ENCODE data around the gene DMXL2.

Gene DMXL2

GRCh38 chr15:51492528-51492927, 130.0 kb downstream of the DMXL2 start:
- TF ChIP-seq CTCF (IDR thresholded peaks at IDR 0.05; ENCODE audit: borderline replicate concordance, extremely low read depth, low read length, poor library complexity, severe bottlenecking) (no peak), EZH2 (IDR thresholded peaks at IDR 0.05; ENCODE audit: borderline replicate concordance, low read depth, low read length, severe bottlenecking) (no peak)
- peaks cover 11% of the 10 kb centered on the region; the same call in 1 of the 2 replicates for H3K36me3 ChIP-seq (ENCODE audit: insufficient read depth, low read length)

GRCh38 chr15:51491941-51492340, 130.6 kb downstream of the DMXL2 start:
- H4K20me1 ChIP-seq (ENCODE audit: insufficient read depth, low read length) = no peaks in the 10 kb centered on the region
- no peak overlapping the region for H2AFZ ChIP-seq (ENCODE audit: low read depth, low read length)
- ATAC-seq (ENCODE audit: insufficient read depth, low read depth) (no peak), DNase-seq (no peak)
- TF ChIP-seq CTCF (IDR thresholded peaks at IDR 0.05; ENCODE audit: borderline replicate concordance, extremely low read depth, low read length, poor library complexity, severe bottlenecking) (no peak), EZH2 (IDR thresholded peaks at IDR 0.05; ENCODE audit: borderline replicate concordance, low read depth, low read length, severe bottlenecking) (no peak)
- no peak overlapping the region for H3K27ac ChIP-seq (ENCODE audit: low read length)
- H3K4me2 ChIP-seq (ENCODE audit: insufficient read depth, low read length) = no peak overlapping the region
- H3K4me3 ChIP-seq (ENCODE audit: low read depth in 1 of 2, low read length in 2 of 2) = no peak overlapping the region
- H3K36me3 ChIP-seq (ENCODE audit: insufficient read depth, low read length) = peaks cover 11% of the 10 kb centered on the region; the same call in 1 of the 2 replicates
- H3K79me2 ChIP-seq (ENCODE audit: insufficient read depth, low read length) = no peaks in the 10 kb centered on the region
- no peak overlapping the region for H3K9ac ChIP-seq (ENCODE audit: low read depth, low read length)
- no peaks in the 10 kb centered on the region for H3K9me3 ChIP-seq (ENCODE audit: insufficient read depth, low read length, severe bottlenecking)
- H3K4me1 ChIP-seq (ENCODE audit: insufficient read depth, low read length) = no peaks in the 10 kb centered on the region
- no peaks in the 10 kb centered on the region for H3K27me3 ChIP-seq (ENCODE audit: insufficient read depth, low read length, poor library complexity)

More at GRCh38 chr15:51492528-51492927, 130.0 kb downstream of the DMXL2 start:
- H3K9ac ChIP-seq (ENCODE audit: low read depth, low read length) = no peak overlapping the region
- no peak overlapping the region for H3K4me2 ChIP-seq (ENCODE audit: insufficient read depth, low read length)
- DNase-seq (no peak), ATAC-seq (ENCODE audit: insufficient read depth, low read depth) (no peak)
- H3K27ac ChIP-seq (ENCODE audit: low read length) = no peak overlapping the region
- no peaks in the 10 kb centered on the region for H3K4me1 ChIP-seq (ENCODE audit: insufficient read depth, low read length)
- no peak overlapping the region for H3K4me3 ChIP-seq (ENCODE audit: low read depth in 1 of 2, low read length in 2 of 2)
- H4K20me1 ChIP-seq (ENCODE audit: insufficient read depth, low read length) = no peaks in the 10 kb centered on the region
- no peaks in the 10 kb centered on the region for H3K79me2 ChIP-seq (ENCODE audit: insufficient read depth, low read length)
- H3K9me3 ChIP-seq (ENCODE audit: insufficient read depth, low read length, severe bottlenecking) = no peaks in the 10 kb centered on the region
- H3K27me3 ChIP-seq (ENCODE audit: insufficient read depth, low read length, poor library complexity) = no peaks in the 10 kb centered on the region
- no peak overlapping the region for H2AFZ ChIP-seq (ENCODE audit: low read depth, low read length)

- H3K9ac ChIP-seq (ENCODE audit: low read depth, low read length) = no peak overlapping the region
- H3K4me3 ChIP-seq (ENCODE audit: low read depth in 1 of 2, low read length in 2 of 2) = no peak overlapping the region
- H3K27me3 ChIP-seq (ENCODE audit: insufficient read depth, low read length, poor library complexity) = no peaks in the 10 kb centered on the region
- no peak for ATAC-seq (ENCODE audit: insufficient read depth, low read depth)
- H2AFZ ChIP-seq (ENCODE audit: low read depth, low read length) = no peak overlapping the region
- H3K79me2 ChIP-seq (ENCODE audit: insufficient read depth, low read length) = no peaks in the 10 kb centered on the region
- no peak for DNase-seq
- peaks cover 26% of the 10 kb centered on the region for H3K9me3 ChIP-seq (ENCODE audit: insufficient read depth, low read length, severe bottlenecking)
- no peak overlapping the region for H3K4me2 ChIP-seq (ENCODE audit: insufficient read depth, low read length)
- H3K27ac ChIP-seq (ENCODE audit: low read length) = no peak overlapping the region
- TF ChIP-seq CTCF (IDR thresholded peaks at IDR 0.05; ENCODE audit: borderline replicate concordance, extremely low read depth, low read length, poor library complexity, severe bottlenecking) (no peak), EZH2 (IDR thresholded peaks at IDR 0.05; ENCODE audit: borderline replicate concordance, low read depth, low read length, severe bottlenecking) (no peak)
- H3K36me3 ChIP-seq (ENCODE audit: insufficient read depth, low read length) = peaks cover 39% of the 10 kb centered on the region
- no peaks in the 10 kb centered on the region for H3K4me1 ChIP-seq (ENCODE audit: insufficient read depth, low read length)
- H4K20me1 ChIP-seq (ENCODE audit: insufficient read depth, low read length) = no peaks in the 10 kb centered on the region
Measured at GRCh38 chr15:51484781-51485180, 137.8 kb downstream of the DMXL2 start.

- TF ChIP-seq CTCF (IDR thresholded peaks at IDR 0.05; ENCODE audit: borderline replicate concordance, extremely low read depth, low read length, poor library complexity, severe bottlenecking) (no peak), EZH2 (IDR thresholded peaks at IDR 0.05; ENCODE audit: borderline replicate concordance, low read depth, low read length, severe bottlenecking) (no peak)
- Histone ChIP-seq H3K79me2 (ENCODE audit: insufficient read depth, low read length) (no peaks in the 10 kb centered on the region), H3K4me3 (ENCODE audit: low read depth in 1 of 2, low read length in 2 of 2) (no peak overlapping the region), H3K9ac (ENCODE audit: low read depth, low read length) (no peak overlapping the region), H3K9me3 (ENCODE audit: insufficient read depth, low read length, severe bottlenecking) (peaks cover 26% of the 10 kb centered on the region), H3K4me2 (ENCODE audit: insufficient read depth, low read length) (no peak overlapping the region), H3K27me3 (ENCODE audit: insufficient read depth, low read length, poor library complexity) (no peaks in the 10 kb centered on the region), H4K20me1 (ENCODE audit: insufficient read depth, low read length) (no peaks in the 10 kb centered on the region), H3K27ac (ENCODE audit: low read length) (no peak overlapping the region), H3K4me1 (ENCODE audit: insufficient read depth, low read length) (no peaks in the 10 kb centered on the region), H3K36me3 (ENCODE audit: insufficient read depth, low read length) (peaks cover 39% of the 10 kb centered on the region), H2AFZ (ENCODE audit: low read depth, low read length) (no peak overlapping the region)
- DNase-seq (no peak), ATAC-seq (ENCODE audit: insufficient read depth, low read depth) (no peak)
Measured at GRCh38 chr15:51483985-51484384, 138.6 kb downstream of the DMXL2 start.

Data from DND-41 (cell line).